Measurements from ENCODE around the gene ERCC6L2.

The ERCC6L2 gene, protein sequence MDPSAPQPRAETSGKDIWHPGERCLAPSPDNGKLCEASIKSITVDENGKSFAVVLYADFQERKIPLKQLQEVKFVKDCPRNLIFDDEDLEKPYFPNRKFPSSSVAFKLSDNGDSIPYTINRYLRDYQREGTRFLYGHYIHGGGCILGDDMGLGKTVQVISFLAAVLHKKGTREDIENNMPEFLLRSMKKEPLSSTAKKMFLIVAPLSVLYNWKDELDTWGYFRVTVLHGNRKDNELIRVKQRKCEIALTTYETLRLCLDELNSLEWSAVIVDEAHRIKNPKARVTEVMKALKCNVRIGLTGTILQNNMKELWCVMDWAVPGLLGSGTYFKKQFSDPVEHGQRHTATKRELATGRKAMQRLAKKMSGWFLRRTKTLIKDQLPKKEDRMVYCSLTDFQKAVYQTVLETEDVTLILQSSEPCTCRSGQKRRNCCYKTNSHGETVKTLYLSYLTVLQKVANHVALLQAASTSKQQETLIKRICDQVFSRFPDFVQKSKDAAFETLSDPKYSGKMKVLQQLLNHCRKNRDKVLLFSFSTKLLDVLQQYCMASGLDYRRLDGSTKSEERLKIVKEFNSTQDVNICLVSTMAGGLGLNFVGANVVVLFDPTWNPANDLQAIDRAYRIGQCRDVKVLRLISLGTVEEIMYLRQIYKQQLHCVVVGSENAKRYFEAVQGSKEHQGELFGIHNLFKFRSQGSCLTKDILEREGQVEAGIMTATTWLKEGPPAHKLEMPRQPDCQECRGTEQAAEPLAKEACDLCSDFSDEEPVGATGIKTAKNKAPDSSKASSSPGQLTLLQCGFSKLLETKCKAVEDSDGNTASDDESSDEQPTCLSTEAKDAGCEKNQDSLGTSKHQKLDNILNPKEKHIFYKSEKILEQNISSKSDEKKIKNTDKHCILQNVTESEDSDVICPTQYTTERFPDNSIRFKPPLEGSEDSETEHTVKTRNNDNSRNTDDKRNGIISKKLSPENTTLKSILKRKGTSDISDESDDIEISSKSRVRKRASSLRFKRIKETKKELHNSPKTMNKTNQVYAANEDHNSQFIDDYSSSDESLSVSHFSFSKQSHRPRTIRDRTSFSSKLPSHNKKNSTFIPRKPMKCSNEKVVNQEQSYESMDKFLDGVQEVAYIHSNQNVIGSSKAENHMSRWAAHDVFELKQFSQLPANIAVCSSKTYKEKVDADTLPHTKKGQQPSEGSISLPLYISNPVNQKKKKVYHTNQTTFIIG (N-terminal part only)

DNA sequence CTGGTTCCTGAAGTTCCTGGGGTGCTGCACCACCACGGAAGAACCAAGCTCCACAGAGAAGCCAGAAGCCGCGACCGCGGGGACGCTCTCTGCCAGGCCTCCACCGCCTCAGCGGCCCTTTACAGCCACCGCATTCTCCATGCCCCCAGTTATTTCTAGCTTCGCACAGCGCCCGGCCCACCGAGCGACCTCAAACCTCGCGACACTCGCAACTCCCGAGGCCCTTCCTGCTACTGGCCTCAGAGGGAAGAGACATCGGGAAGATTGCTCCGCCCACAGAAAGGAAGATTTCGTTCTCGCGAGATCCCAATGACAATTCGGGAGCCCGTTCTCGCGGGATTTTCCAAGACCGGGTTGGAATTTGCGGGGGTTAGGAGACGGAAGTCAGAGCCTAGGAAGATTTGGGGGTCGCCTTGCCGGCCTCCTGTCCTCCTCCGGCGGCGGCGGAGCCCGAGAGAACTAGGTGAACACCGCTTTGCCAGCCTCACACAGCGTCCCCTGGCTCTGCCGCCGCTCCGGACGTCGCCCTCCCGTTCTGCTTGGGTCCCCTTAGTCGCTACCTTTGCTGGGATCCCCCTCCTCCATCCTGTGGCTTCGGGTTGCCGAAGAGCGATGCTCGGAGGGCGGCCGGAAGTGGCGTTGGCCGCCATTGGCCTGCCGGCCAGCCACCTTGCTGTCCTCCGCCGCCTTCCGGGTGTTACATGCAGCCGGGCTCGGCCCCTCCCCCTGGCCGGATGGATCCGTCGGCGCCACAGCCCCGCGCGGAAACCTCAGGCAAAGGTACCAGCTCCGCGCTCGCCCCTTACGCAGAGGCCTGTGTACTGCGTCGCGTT is at the start of gene ERCC6L2:
Gene ERCC6L2 (plus strand): TSS at position 387 of the 833 bp plus-strand sequence. CDS start 348 bp downstream, at position 735.
- DNase-seq (ENCODE audit: low read depth in 2 of 2): peak; percentile 79

DNA sequence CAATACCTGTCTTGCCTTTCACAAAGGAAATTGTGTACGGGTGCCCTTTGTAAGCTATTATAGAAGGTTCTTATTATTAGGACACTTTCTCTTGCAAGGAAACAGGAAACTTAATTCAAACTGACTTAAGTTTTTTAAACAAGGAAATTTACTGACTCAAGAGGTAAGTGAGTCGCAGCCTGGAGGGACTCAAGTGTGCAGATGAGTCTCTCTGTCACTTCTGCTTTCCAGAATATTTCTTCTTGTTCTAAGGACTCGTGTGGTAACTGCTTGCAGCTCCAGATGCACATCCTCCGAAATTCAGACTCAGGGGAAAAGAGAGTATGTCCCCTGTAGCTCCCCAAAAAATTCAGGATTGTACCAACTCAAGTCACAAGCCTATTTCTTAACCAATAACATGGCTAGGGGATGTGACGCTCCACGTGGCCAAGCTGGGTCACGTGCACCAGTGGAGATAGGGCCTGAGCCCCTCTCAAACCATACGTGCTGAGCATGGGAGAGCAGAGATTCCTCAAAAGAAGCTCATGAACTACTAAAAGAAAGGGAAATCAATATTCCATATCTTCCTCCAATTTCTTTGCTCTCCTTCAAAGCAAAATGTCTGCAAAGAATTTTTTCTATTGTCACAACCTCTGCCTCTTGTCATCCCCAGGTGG is 49.2 kb upstream of the ERCC6L2 start:
- no peak for DNase-seq (ENCODE audit: low read depth in 2 of 2)

DNA sequence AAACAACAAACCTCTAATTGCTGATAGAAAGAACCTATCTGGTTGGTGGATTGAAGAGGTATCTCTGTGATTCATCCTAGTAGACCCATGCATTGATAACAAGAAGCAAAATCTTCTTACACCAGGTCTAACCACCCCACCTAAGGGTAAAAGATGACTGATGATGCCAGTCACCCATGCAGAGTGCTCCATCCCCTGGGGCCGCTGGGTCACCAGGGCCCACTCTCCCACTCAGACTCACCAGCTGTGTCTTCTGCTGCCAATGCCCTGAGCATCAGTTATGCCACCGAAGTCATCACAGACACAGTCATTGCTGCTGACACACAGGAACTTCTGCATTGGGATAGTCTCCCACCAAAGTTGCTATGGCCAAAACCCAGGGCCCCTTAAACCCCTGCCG is 44.7 kb upstream of the ERCC6L2 start:
- DNase-seq (ENCODE audit: low read depth in 2 of 2): no peak

DNA sequence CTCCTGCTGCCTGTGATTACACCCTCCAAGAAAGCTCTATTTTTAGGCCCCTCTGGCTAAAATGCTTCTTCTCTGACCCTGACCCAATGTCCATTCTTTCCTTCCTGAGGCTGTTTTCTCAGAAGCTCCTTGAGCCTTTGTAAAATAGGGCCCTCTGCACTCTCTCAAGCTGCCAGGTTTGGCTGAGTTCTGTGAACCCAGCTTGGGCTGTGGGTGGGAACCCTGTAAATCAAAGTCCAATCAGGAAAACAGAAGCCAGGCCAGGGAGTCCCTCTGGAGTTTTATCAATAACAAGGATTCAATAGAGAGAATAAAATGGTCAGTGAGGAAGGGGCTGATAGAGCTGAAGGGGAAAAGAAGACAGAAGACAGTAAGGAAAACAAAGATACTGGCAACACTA is 43.7 kb upstream of the ERCC6L2 start:
- no peak for DNase-seq (ENCODE audit: low read depth in 2 of 2)

DNA sequence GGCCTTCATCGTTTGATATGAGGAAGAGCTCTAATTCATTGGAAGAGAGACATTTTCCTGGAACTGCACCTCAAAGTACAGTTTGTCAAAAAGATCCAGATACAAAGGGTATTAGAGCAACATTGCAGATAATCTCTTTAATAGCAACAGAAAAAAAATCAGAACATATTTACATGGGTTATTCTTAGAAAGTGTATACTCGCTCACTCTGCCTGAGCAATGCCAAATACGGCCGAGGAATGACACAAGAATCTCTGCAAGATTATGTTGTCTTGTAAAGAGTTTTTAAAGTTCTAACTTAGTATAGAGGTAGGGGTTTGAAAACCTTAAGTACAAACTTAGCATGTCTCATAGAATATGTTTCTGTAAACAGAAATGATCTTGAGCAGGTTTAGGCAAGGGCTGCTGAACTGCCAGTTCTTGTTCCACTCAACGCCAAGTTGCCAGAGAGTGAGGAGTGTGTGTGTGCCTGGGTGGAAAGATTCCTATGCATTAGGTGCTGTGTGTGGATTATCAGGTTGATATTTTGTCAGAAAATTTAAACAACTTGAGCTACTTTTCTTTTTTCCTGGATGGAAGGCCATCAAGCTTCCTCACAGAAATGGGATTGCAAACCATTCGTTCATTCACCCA is 41.8 kb upstream of the ERCC6L2 start:
- DNase-seq (ENCODE audit: low read depth in 2 of 2): no peak

DNA sequence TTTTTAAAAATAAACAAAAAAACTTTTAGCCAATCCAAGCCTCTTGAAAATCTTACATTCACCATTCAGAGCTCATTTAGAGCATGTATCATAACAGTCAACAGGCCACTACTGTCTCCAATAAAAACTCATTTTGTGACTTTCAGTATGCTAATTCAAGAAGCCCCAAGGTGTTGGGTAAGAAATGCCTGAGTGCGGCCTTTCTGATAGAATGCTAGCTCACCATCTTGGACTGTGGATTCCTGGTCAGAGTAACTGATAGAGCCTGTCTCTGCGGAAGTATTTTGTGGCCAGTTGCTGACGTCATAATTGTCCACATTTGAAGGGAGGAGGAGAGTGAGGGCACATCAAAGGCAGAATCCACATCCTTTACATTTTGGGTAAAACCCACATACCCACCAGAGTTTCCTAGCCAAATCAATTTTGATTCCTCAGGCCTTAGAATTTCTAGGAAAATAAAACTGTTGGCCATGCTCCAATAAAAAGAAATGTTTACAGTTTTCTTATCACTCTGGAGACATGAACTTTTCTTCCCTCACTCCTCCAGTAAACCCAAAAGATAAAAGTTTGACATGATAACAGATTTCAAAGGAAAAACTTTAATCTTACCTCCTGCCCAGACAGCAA is 41.1 kb upstream of the ERCC6L2 start:
- DNase-seq (ENCODE audit: low read depth in 2 of 2): no peak

DNA sequence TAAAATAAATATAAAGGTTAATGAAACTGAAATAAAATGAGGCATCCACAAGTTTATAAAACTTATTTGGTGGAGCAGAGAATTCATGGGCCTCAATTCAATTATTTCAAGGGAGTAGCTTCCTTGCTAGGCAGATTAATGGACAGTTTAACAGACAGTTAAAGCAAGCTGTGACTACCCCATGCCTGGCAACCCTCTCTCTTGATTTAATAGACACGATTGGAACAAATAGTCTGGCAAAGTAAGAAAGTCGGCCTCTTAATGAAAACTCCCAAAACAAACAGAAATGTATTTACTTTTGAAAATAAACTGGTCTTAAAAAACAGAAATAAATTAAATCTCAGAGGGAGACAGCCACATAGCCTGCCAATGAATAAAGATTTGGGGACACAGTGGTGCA is 40.1 kb upstream of the ERCC6L2 start:
- no peak for DNase-seq (ENCODE audit: low read depth in 2 of 2)

DNA sequence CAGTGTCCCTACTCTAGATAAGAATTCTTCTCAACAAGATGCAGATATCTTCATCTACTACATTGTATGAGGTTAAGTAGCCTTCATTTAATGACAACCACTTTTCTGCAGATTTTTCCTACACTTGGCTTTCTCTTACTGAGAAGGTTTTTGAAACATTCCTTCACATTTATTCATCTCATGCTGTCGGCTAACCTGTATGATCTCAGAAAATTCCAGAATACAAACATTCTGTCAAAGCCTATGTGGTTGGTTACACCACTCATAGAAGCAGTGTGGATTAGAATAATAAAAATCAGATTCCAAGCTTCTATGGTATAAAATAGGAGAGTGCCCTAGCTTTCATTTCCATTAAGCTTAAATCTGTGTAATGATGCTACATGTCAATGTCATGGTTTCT is 39.4 kb upstream of the ERCC6L2 start:
- DNase-seq (ENCODE audit: low read depth in 2 of 2): no peak

DNA sequence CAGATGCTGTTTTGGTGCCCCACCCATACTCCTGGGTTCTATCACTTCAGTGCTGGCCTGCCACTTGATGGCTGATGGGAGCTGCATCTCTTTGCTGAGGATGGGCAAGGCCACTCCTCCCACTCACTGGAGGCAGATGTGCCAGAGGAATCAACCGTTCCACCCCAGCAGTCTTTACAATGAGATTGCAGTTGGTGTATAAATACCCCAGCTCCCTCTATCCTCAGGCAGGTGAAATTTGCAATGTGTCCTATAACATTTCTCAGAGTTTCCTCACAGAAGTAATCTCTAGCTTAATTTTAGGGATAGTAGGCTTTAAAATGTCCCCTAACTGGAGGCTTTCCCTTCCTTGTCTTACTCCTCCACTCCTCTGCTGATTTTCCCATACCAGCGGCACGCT is 36.5 kb upstream of the ERCC6L2 start:
- DNase-seq (ENCODE audit: low read depth in 2 of 2): no peak

DNA sequence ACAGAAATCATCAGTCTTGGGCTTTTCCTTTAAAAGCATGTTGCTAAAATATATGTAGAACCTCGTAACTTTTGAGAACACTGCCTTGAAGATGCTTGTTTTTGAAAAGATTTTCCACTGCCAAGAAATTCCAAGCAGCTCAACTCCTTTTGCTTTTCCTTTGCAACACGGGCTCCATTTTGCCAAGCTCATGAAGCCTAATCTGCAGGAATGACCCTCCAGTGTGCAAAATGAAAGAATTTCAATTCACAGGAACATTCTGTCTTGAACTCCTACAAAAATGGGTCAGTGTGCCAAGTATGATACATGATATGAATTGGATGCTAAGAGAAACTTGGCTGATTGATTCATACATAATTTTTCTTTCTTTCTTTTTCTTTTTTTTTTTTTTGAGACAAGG is 35.4 kb upstream of the ERCC6L2 start:
- DNase-seq (ENCODE audit: low read depth in 2 of 2): no peak

DNA sequence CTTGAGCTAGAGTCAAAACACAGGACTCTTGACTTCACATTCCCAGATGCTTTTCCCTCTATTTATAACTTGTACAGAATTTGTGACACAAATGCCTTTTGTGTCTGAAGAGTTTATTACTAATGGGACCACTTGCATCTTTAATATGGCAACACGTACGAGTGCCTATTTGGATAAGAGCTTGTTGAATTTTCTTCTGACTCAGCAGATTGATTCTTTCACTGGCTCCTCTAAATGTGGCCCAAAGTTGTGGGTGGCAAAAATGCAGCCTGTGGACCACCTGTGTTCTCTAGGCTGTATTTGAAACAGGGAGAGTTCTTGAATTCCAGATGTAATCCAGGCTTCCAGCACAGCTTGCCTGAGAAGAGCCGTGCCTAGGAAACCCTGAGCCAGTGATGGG is 34.1 kb upstream of the ERCC6L2 start:
- no peak for DNase-seq (ENCODE audit: low read depth in 2 of 2)

DNA sequence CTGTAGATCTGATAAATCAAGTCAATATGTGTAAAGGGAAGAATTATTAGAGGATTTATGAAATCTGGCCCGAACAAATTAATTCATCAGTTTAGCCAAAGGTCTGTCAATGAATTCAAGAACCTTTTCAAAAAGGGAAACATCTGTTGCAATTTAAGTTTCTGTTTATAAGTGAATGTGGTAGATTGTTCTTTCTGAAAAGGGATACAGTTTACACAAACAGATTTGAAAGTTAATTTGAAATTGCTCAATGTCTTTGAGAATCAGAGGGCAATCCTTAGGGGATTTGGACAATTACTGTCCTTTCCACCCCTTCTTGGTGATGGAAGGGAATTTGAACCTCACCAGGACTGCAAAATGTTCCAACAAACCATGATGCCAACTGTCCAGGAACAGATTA is 29.7 kb upstream of the ERCC6L2 start:
- no peak for DNase-seq (ENCODE audit: low read depth in 2 of 2)

DNA sequence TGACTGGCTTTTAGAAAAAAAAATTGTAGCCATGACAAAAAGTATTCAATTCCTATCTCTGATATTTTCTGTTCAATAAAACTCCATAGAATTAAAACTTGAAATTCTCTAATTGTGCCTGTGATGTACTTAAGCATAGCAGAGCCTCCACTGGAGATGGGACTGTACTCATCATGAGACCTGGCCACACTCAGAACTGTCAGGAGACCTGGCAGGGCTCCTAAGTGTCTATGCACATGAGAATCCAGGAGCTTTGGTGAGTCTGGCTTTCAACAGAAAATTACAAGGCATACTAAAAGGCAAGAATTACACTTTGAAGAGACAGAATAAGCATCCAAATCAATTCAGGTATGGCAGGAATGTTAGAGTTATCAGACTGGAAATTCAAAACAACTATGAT is 26.7 kb upstream of the ERCC6L2 start:
- DNase-seq (ENCODE audit: low read depth in 2 of 2): no peak

DNA sequence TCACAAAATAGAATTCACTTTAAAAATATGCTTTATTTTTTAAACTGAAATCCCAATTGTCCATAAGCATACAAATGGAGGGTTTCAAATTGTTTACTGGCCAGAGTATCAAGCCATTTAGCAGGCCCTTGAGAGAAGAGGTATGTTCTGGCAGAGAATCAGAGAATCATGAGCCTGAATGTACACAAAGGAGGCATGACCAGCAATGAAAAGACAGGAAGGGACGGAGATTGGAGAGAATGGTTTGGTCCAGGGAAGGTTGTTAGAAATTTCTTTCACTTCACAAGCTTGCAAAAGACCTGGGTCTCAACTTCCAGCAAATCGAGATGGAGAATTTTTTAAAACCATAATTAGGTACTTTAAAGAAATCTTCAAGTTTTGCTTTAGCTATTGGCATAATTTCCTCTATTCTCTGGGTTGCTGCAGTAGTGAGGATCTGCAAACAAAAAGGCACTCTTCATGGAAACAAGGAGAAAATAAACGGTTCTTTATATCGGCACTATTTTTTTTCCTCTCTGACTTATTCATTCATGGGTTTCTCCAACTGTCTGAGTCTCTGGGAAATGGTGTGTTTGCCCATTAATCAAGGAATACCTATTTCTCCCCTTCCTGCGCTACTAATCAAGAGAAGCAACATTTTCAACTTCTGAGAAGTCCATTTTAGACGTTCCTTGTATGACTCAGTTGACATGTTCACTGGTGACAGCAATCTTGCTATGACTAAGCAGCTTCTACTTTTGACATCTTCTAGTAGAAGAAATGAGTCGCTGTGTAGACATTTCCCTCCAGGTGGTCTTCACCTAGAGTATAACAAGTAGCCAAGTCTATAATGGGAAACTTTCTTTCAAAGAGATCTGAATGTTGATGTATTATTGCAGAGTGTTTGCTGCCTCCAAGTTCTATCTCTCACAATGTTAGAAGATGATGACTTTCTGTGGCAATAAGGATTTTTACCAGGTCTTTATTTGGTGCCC is 23.1 kb upstream of the ERCC6L2 start:
- no peak for DNase-seq (ENCODE audit: low read depth in 2 of 2)

DNA sequence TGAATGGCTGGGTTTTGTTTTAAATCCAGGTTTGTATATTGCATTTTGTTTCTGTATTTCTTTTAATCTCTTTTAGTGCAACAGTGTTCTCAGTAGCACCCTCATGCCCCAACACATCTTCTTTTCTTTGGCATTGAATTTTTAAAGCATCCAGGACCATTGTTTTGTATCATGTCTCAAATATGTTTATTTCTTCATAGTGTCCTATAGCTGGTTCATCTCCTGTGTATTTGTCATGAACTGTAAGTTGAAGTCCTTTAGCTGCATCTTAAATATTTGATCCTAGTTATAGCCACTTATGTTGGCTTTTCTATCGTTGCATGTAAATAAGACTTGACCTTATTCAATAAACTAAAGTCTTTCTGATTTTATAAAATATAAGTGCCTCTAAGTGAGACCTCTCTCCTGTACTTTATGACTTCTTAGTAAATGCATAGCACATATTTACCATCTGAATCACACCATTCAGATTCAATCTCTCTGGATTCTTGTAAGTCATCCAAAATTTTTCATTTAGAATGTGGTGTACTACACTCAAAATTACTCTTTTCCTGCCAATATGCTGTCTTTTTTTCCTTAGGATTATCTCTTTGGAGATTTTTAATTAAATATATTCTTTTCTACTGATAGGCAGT is 21.0 kb upstream of the ERCC6L2 start:
- no peak for DNase-seq (ENCODE audit: low read depth in 2 of 2)

DNA sequence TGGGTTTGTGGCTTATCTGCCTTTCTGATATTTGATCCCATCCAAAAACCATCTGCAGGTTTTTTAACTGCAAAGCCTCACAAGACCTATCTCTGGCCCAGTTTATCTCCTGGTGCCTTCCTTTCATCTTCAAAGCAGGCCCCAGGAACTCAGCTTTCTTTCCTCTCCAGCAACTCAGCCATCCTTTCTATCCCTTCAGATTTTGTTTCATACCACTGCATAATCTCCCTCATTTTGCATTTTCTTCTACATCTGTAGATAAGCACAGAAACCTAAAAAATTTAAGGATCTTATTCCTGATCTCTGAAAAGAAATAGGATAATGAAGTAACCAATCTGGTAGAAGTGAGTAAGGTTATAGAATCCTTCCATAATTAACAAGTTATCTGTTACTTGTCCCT is 19.5 kb upstream of the ERCC6L2 start:
- DNase-seq (ENCODE audit: low read depth in 2 of 2): no peak

DNA sequence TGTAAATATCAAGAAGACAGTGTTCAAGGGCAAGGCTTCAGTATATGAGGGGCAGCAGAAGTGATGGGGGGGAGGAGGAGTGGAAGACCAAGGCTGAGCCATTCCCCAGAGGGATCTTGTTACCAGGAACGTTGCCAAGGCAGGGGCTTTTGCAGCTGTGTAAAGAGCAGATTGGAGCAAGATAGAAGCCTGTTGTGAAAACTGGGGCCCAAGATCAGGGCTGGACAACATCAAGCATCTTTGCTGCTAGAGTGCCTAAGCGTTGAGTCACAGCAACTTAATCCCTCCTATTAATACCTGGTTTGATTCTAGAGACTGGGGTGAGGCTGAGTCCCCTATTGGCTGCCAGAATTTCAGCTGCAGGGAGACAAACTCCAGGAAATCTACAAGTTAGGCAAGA is 18.4 kb upstream of the ERCC6L2 start:
- no peak for DNase-seq (ENCODE audit: low read depth in 2 of 2)

DNA sequence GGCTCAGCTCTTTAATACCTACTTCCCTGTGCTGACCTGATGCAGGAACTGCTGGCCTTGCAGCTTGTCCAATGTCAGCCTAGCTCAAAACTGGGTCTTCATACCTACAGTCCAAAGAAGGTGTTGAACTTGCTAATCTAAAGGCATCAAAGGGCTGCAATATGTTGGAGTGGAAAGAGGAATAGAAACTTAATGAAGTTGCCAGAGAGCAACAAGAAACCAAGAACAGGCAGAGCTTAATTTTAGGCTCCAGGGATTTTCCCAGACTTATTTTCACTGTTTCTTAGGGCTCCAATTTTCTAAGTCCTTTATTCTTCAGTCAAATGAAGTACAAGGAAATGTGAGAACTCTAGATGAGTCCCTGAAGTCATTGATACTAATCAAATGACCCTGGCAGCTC is 17.6 kb upstream of the ERCC6L2 start:
- DNase-seq (ENCODE audit: low read depth in 2 of 2): no peak
